ENCODE results near the gene SLC39A11.
"Not testable (repeated sequence)": the region's sequence is repeated elsewhere in the genome, so short reads cannot be mapped to it uniquely, and the experiment has no call there.

SLC39A11 gene

GRCh38 chr17:73105431-73105830 is 12.9 kb upstream of the SLC39A11 start:
- no peak for DNase-seq

GRCh38 chr17:73104450-73104849 is 12.0 kb upstream of the SLC39A11 start:
- no peak for DNase-seq

- DNase-seq = no peak
Measured at GRCh38 chr17:73103641-73104335, 11.3 kb upstream of the SLC39A11 start.

GRCh38 chr17:73101031-73101430 is 8.5 kb upstream of the SLC39A11 start:
- DNase-seq = no peak

GRCh38 chr17:73100363-73100762 is 7.9 kb upstream of the SLC39A11 start:
- no peak for DNase-seq

- DNase-seq = peak; percentile 79
Measured at GRCh38 chr17:73099511-73099910, 7.0 kb upstream of the SLC39A11 start.

GRCh38 chr17:73098919-73099318 is 6.4 kb upstream of the SLC39A11 start:
- no peak for DNase-seq

GRCh38 chr17:73097973-73098765 is 5.7 kb upstream of the SLC39A11 start:
- DNase-seq = not testable (repeated sequence)

- no peak for DNase-seq
Measured at GRCh38 chr17:73096866-73097265, 4.4 kb upstream of the SLC39A11 start.

- DNase-seq = no peak
Measured at GRCh38 chr17:73096211-73096610, 3.7 kb upstream of the SLC39A11 start.

- no peak for DNase-seq
Measured at GRCh38 chr17:73093286-73093685, 798 bp upstream of the SLC39A11 start.

- DNase-seq = peak; percentile 21
Measured at GRCh38 chr17:73091770-73092522, 542 bp downstream of the SLC39A11 start.

- no peak for DNase-seq
Measured at GRCh38 chr17:73091410-73091769, 1.1 kb downstream of the SLC39A11 start.

- DNase-seq = no peak
Measured at GRCh38 chr17:73090396-73091202, 1.9 kb downstream of the SLC39A11 start.

- no peak for DNase-seq
Measured at GRCh38 chr17:73089322-73090317, 2.9 kb downstream of the SLC39A11 start.

GRCh38 chr17:73088561-73088960 is 3.9 kb downstream of the SLC39A11 start:
- no peak for DNase-seq

- DNase-seq = no peak
Measured at GRCh38 chr17:73083432-73083831, 9.1 kb downstream of the SLC39A11 start.

- no peak for DNase-seq
Measured at GRCh38 chr17:73074566-73074965, 17.9 kb downstream of the SLC39A11 start.

GRCh38 chr17:73072219-73072962 is 20.1 kb downstream of the SLC39A11 start:
- DNase-seq = no peak

- no peak for DNase-seq
Measured at GRCh38 chr17:73071066-73071999, 21.2 kb downstream of the SLC39A11 start.
